Epidermal melanocyte (primary cell): ENCODE data around the gene DMD.
"Not testable (repeated sequence)": the region's sequence is repeated elsewhere in the genome, so short reads cannot be mapped to it uniquely, and the experiment has no call there.

ENCODE experiments used
- DNase-seq: peaks from one replicate; pipeline ENCODE4 v3.0.0; 2011; ENCODE audit warnings: low spot score; ENCODE audit not compliant: insufficient read length

The DMD gene

GRCh38 chrX:33156152-33156726, 55.1 kb downstream of the DMD start:
- DNase-seq = no peak

GRCh38 chrX:33149580-33149979, 61.8 kb downstream of the DMD start:
- no peak for DNase-seq

- DNase-seq = no peak
Measured at GRCh38 chrX:33149085-33149484, 62.3 kb downstream of the DMD start.

- no peak for DNase-seq
Measured at GRCh38 chrX:33142331-33142730, 69.0 kb downstream of the DMD start.

- no peak for DNase-seq
Measured at GRCh38 chrX:33138677-33139249, 72.6 kb downstream of the DMD start.

- DNase-seq = no peak
Measured at GRCh38 chrX:33134164-33134563, 77.2 kb downstream of the DMD start.

GRCh38 chrX:33133320-33133719, 78.0 kb downstream of the DMD start:
- DNase-seq = no peak

GRCh38 chrX:33132569-33132968, 78.8 kb downstream of the DMD start:
- no peak for DNase-seq

GRCh38 chrX:33129607-33130006, 81.7 kb downstream of the DMD start:
- no peak for DNase-seq

- no peak for DNase-seq
Measured at GRCh38 chrX:33128048-33128805, 83.1 kb downstream of the DMD start.

- DNase-seq = no peak
Measured at GRCh38 chrX:33126469-33126868, 84.9 kb downstream of the DMD start.

- DNase-seq = no peak
Measured at GRCh38 chrX:33109858-33110257, 101.5 kb downstream of the DMD start.

GRCh38 chrX:33106737-33107136, 104.6 kb downstream of the DMD start:
- DNase-seq = no peak

- DNase-seq = no peak
Measured at GRCh38 chrX:33095079-33095478, 116.3 kb downstream of the DMD start.

- no peak for DNase-seq
Measured at GRCh38 chrX:33087411-33087810, 123.9 kb downstream of the DMD start.

- no peak for DNase-seq
Measured at GRCh38 chrX:33086886-33087285, 124.5 kb downstream of the DMD start.

- DNase-seq = no peak
Measured at GRCh38 chrX:33082371-33082770, 129.0 kb downstream of the DMD start.

- DNase-seq = no peak
Measured at GRCh38 chrX:33078273-33078672, 133.1 kb downstream of the DMD start.

GRCh38 chrX:33073660-33074059, 137.7 kb downstream of the DMD start:
- not testable (repeated sequence) for DNase-seq

- DNase-seq = no peak
Measured at GRCh38 chrX:33065415-33065814, 145.9 kb downstream of the DMD start.

GRCh38 chrX:33062041-33062440, 149.3 kb downstream of the DMD start:
- no peak for DNase-seq

- no peak for DNase-seq
Measured at GRCh38 chrX:33053001-33053400, 158.3 kb downstream of the DMD start.

GRCh38 chrX:33045882-33046281, 165.5 kb downstream of the DMD start:
- DNase-seq = no peak
